Astrocyte (in vitro differentiated cells and primary cell): ENCODE results near the gene CD40.

Experiments used
- CTCF ChIP-seq: IDR thresholded peaks from 2 replicates; pipeline ENCODE4 v1.5.1; 2011; ENCODE audit warnings: low read depth, mild to moderate bottlenecking, inconsistent platforms, low read length, moderate library complexity; ENCODE audit not compliant: insufficient read depth
- EZH2 ChIP-seq: IDR thresholded peaks from 2 replicates; pipeline ENCODE4 v1.6.1; 2012; ENCODE audit warnings: mild to moderate bottlenecking, low read length, inconsistent platforms; ENCODE audit not compliant: insufficient read depth

- TF ChIP-seq CTCF (no peak), EZH2 (no peak)
Observed at GRCh38 chr20:46107061-46107460, 11.1 kb upstream of the CD40 start.
